CD4-positive, alpha-beta T cell treated with Interleukin-12 subunit alpha and Interleukin-12 subunit beta, for 1 hour (primary cell): ENCODE data around the gene PFKFB3.
"Not testable (repeated sequence)": the region's sequence is repeated elsewhere in the genome, so short reads cannot be mapped to it uniquely, and the experiment has no call there.

Experiments used
- DNase-seq: peaks from one replicate; pipeline ENCODE4 v3.0.0-alpha.2; 2020

Gene PFKFB3

GRCh38 chr10:6179078-6179477, 23.7 kb upstream of the PFKFB3 start:
- DNase-seq = no peak

DNA sequence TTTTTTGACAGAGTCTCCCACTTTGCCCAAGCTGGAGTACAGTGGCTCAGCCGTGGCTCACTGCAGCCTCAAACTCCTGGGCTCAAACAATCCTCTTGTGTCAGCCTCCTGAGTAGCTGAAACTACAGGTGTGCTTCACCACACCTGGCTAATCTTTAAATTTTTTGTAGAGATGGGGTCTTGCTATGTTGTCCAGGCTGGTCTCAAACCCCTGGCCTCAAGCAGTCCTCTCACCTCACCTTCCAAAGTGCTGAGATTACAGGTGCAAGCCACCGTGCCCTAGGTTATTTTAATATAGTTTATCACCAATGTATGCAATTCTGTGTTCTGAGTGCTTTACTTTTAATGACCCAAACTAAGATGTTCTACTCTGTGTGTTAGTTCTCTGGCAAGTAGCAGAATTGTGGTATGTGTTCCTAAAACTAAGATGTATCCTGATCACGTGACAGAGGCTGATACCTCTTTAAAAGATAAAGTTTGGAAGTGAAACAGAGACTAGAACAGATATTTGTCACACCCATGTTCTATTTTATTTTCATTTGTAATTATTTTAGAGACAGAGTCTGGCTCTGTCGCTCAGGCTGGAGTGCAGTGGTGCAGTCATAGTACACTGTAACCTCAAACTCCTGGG, 22.1 kb upstream of the PFKFB3 start:
- DNase-seq = no peak

- no peak for DNase-seq
Measured at GRCh38 chr10:6181249-6181648, 21.5 kb upstream of the PFKFB3 start.

DNA sequence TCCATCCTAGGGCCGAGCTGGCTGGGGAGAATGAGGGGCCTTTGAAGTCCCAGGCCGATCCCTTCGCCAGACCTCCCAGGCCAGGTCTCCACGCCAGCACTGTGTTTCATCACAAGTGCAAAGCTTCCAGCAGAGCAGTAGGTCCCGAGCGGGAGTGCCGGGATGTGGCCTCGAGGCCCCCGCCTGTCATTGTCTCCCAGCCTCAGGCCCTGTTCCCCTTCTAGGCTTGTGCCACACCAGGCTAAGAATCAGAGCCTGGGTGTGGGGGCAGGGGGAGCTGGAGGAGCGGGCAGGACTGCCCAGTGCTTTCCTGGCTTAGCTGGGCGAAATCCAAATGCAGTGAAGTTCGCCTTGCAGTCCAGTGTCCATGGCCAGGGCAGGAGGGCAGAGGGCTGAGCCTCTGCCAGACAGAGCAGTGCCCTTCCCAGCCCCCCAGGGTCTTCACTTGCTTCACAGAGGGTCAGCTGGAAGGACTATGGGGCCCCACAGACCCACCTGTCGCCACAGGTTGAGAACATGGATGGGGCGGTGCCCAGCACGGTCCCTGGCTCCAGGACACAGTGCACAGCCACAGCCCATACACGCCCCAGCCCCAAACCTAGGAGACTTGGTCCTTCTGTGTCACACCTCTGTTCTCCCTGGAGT, 20.2 kb upstream of the PFKFB3 start:
- DNase-seq = no peak

GRCh38 chr10:6185039-6185716, 17.6 kb upstream of the PFKFB3 start:
- DNase-seq = no peak

- DNase-seq = no peak
Measured at GRCh38 chr10:6186894-6187256, 15.9 kb upstream of the PFKFB3 start.

- no peak for DNase-seq
Measured at GRCh38 chr10:6187278-6187677, 15.5 kb upstream of the PFKFB3 start.

GRCh38 chr10:6190033-6190432, 12.7 kb upstream of the PFKFB3 start:
- DNase-seq = not testable (repeated sequence)

GRCh38 chr10:6191147-6191546, 11.6 kb upstream of the PFKFB3 start:
- no peak for DNase-seq

DNA sequence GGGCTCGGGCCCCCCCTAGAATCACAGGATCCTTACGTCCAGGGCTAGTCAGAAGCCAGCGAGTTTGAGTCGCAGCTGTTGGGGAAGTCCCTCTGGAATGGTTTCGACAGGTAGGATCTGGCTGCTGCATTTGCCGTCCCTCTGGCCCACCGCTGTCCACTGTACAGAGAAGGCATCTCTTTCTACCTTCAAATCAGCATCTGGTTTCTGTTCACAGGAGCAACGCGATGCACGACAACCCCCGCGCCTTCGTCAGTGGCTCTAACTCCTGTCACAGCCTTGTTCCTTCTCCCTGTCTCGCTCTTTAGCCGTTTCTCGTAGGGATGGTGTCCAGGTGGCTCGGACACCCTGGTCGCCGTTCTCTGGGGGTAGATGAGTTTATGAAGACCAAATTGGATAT, 11.2 kb upstream of the PFKFB3 start:
- no peak for DNase-seq

- DNase-seq = not testable (repeated sequence)
Measured at GRCh38 chr10:6193342-6193741, 9.4 kb upstream of the PFKFB3 start.

- no peak for DNase-seq
Measured at GRCh38 chr10:6194311-6194710, 8.4 kb upstream of the PFKFB3 start.

GRCh38 chr10:6195376-6195775, 7.4 kb upstream of the PFKFB3 start:
- no peak for DNase-seq

DNA sequence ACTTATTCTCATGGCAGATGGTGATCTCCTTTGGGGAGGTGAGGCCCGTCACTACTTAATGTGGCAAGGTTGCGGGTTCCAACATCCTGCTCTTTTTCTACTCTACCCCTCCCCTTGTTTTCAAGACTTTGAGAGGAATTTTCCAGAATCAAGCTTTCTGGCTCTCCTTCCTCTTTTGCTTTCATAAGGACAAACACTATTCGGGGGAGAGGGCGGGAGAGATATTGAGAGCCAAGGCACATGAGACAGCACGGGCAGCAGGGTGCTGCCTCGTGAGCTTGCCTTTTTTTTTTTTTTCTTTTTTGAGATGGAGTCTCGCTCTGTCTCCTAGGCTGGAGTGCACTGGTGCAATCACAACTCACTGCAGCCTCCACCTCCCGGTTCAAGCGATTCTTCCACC, 6.9 kb upstream of the PFKFB3 start:
- no peak for DNase-seq

- DNase-seq = not testable (repeated sequence)
Measured at GRCh38 chr10:6196524-6196923, 6.2 kb upstream of the PFKFB3 start.

GRCh38 chr10:6197321-6197720, 5.4 kb upstream of the PFKFB3 start:
- no peak for DNase-seq

DNA sequence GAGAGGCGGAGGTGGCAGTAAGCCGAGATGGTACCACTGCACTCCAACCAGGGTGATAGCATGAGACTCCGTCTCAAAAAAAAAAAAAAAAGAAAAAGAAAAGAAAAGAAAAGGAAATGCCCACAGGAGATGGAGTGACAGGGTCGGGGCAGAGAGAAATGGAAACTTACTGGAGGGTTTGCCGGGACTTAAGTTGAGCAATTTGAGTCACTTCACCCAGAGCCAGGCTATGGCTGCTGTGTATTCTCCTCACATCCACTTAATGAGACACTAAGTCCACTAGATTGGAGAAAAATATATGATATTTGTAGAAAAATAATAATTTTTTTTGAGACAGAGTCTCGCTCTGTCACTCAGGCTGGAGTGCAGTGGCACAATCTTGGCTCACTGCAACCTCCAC, 4.6 kb upstream of the PFKFB3 start:
- no peak for DNase-seq

- DNase-seq = no peak
Measured at GRCh38 chr10:6199131-6199733, 3.5 kb upstream of the PFKFB3 start.

- no peak for DNase-seq
Measured at GRCh38 chr10:6200440-6200733, 2.3 kb upstream of the PFKFB3 start.

GRCh38 chr10:6200734-6201515, 1.8 kb upstream of the PFKFB3 start:
- peak; percentile 24 for DNase-seq

GRCh38 chr10:6201516-6201975, 1.2 kb upstream of the PFKFB3 start:
- peak; percentile 80 for DNase-seq

DNA sequence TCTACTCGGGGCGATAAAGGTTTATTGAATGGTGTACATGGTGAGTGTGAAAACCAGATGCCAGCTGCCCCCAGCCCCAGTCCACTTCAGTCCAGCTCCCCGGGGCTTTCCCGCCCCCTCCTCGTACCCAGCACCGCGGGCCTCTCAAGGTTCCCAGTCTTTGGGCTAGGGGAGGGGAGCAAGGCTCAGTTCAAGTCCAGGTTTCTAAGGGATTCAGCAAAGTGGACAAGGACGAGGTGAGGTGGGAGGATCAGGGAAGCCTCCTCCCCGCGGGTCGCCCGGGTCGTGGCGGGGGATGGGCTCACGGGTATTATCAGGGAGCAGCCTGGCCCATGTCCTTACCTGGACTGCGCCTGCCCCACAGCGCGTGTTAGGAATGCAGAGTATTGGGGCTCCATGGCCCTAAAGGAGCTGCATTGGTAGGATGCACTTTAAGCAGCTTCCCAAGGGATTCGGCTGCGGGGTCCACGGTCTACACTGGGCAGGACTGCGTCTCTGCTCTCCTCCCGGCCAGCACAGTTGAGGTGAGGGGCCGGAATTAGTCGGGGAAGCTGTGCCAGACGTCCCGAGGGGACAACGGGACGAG, 541 bp upstream of the PFKFB3 start:
- no peak for DNase-seq
